Keratinocyte (primary cell): ENCODE results near the gene ELL. TPM values are rescaled to one million over a fixed set of nuclear protein-coding genes. Genes with fewer than 3 reads are reported as not detected.

Experiments
- DNase-seq: peaks from one replicate; pipeline ENCODE4 v3.0.0-alpha.2; 2011; ENCODE audit warnings: low read depth, missing footprints, low spot score
- FAIRE-seq: peaks from 2 replicates; lab custom pipeline; 2011; peaks lifted over from hg19 to GRCh38; lab: Jason Lieb, UNC
- H2AFZ ChIP-seq: 2 replicates; pipeline ENCODE4 v1.6.0; 2012; ENCODE audit warnings: low read length, control low read depth, inconsistent platforms; ENCODE audit not compliant: control insufficient read depth
- H3K27ac ChIP-seq: 2 replicates; pipeline ENCODE4 v1.5.1; 2011; ENCODE audit warnings: low read length; ENCODE audit not compliant: control insufficient read depth, insufficient read depth
- H3K27me3 ChIP-seq: 3 replicates; pipeline ENCODE4 v1.6.0; 2011; ENCODE audit warnings: low read length; ENCODE audit not compliant: control insufficient read depth, insufficient read depth; ENCODE audit errors: extremely low read depth
- H3K36me3 ChIP-seq, 2 experiments: 2 replicates in 1 of 2; 3 replicates in 1 of 2; pipeline ENCODE4 v1.5.1; 2011; ENCODE audit warnings: low read length in 2 of 2, mild to moderate bottlenecking in 1 of 2; ENCODE audit not compliant: control insufficient read depth in 2 of 2, insufficient read depth in 2 of 2; ENCODE audit errors: extremely low read depth in 1 of 2
- H3K4me1 ChIP-seq: 3 replicates; pipeline ENCODE4 v1.5.1; 2011; ENCODE audit warnings: low read length; ENCODE audit not compliant: control insufficient read depth, insufficient read depth; ENCODE audit errors: extremely low read depth
- H3K4me2 ChIP-seq: 3 replicates; pipeline ENCODE4 v1.6.0; 2011; ENCODE audit warnings: low read depth, low read length; ENCODE audit not compliant: control insufficient read depth, insufficient read depth; ENCODE audit errors: extremely low read depth
- H3K4me3 ChIP-seq, 3 experiments: fragments of 200-600 bp in 1 of 3; sonication (generic) in 1 of 3; 2 replicates in 2 of 3; 3 replicates in 1 of 3; pipeline ENCODE4 v1.5.1; 2011 to 2016; ENCODE audit warnings: low read length in 3 of 3, mild to moderate bottlenecking in 3 of 3, control low read depth in 2 of 3, inconsistent platforms in 1 of 3, low read depth in 1 of 3, mixed read lengths in 1 of 3, mixed run types in 1 of 3, moderate library complexity in 1 of 3; ENCODE audit not compliant: control insufficient read depth in 2 of 3, insufficient read depth in 2 of 3; ENCODE audit errors: extremely low read depth in 1 of 3
- H3K79me2 ChIP-seq: 2 replicates; pipeline ENCODE4 v1.6.0; 2012; ENCODE audit warnings: low read length; ENCODE audit not compliant: control insufficient read depth, insufficient read depth
- H3K9ac ChIP-seq: 3 replicates; pipeline ENCODE4 v1.6.0; 2011; ENCODE audit warnings: low read length; ENCODE audit not compliant: control insufficient read depth, insufficient read depth; ENCODE audit errors: extremely low read depth
- H3K9me1 ChIP-seq: 3 replicates; pipeline ENCODE4 v1.6.0; 2011; ENCODE audit warnings: low read length; ENCODE audit not compliant: control insufficient read depth, insufficient read depth; ENCODE audit errors: extremely low read depth
- H3K9me3 ChIP-seq: 2 replicates; pipeline ENCODE4 v1.5.1; 2012; ENCODE audit warnings: low read depth, low read length; ENCODE audit not compliant: control insufficient read depth
- H4K20me1 ChIP-seq: 3 replicates; pipeline ENCODE4 v1.6.0; 2011; ENCODE audit warnings: low read length; ENCODE audit not compliant: control insufficient read depth, insufficient read depth; ENCODE audit errors: extremely low read depth
- EZH2 ChIP-seq: IDR thresholded peaks from one replicate; pipeline ENCODE4 v1.6.1; 2012; ENCODE audit warnings: inconsistent platforms, mild to moderate bottlenecking, low read length, moderate library complexity
- dilution Hi-C: fragments of 300-500 bp; cut with MboI; formaldehyde crosslinking; loops from one replicate; pipeline ENCODE4 v1.7.0; 2020; ENCODE audit warnings: low sequenced_read_pairs; ENCODE audit not compliant: extremely low pct_ligation_motif_present
- polyA plus RNA-seq, 5 experiments: library from polyadenylated mRNA; depleted of rRNA in 3 of 5; stranded (reverse) in 3 of 5; stranded (forward) in 1 of 5; unstranded in 1 of 5; fragments of >200 nt; gene quantifications; 1 replicate in 1 of 5; 2 replicates in 3 of 5; 3 replicates in 1 of 5; pipeline versions ENCODE4 v1.2.1 to v1.2.3, GENCODE V29; 2011 to 2012; ENCODE audit warnings: missing spikeins in 2 of 5, low read depth in 1 of 5, low replicate concordance in 1 of 5
- TF ChIP-seq, protein P1 (sequence below), 3 experiments: IDR thresholded peaks in 1 of 3; conservative IDR thresholded peaks in 1 of 3; optimal IDR thresholded peaks in 1 of 3; 2 replicates in 2 of 3; 3 replicates in 1 of 3; pipeline versions ENCODE3 to v1.5.1; 2011; ENCODE audit warnings: low read length in 3 of 3, mild to moderate bottlenecking in 3 of 3, moderate library complexity in 2 of 3, control low read depth in 1 of 3, inconsistent platforms in 1 of 3; ENCODE audit not compliant: insufficient read depth in 2 of 3; ENCODE audit errors: extremely low read depth in 1 of 3

Gene ELL
- polyA plus RNA-seq, 1 donor (not counting 4 experiments of a cell fraction or from before 2014, with no cell fraction given) = 4.4 TPM

GRCh38 chr19:18418483-18419194, 103.2 kb downstream of the ELL start:
- Histone ChIP-seq H3K27ac (peak overlapping the region; percentile 36), H3K79me2 (peaks cover 14% of the 10 kb centered on the region), H3K36me3 (peaks cover 0 to 2% of the 10 kb centered on the region in 2 experiments), H3K4me2 (peak overlapping the region; percentile 87), H3K9me1 (no peaks in the 10 kb centered on the region), H4K20me1 (no peaks in the 10 kb centered on the region), H3K9me3 (no peaks in the 10 kb centered on the region), H3K27me3 (no peaks in the 10 kb centered on the region), H2AFZ (peak overlapping the region; percentile 75), H3K4me3 (peak overlapping the region; percentile 66 to 73 (median 68)), H3K4me1 (peaks cover 24% of the 10 kb centered on the region), H3K9ac (peak overlapping the region; percentile 64)
- dilution Hi-C loops = no loop called here
- DNase-seq (no peak), FAIRE-seq (peak; percentile 32)
- TF ChIP-seq, protein P1, sequence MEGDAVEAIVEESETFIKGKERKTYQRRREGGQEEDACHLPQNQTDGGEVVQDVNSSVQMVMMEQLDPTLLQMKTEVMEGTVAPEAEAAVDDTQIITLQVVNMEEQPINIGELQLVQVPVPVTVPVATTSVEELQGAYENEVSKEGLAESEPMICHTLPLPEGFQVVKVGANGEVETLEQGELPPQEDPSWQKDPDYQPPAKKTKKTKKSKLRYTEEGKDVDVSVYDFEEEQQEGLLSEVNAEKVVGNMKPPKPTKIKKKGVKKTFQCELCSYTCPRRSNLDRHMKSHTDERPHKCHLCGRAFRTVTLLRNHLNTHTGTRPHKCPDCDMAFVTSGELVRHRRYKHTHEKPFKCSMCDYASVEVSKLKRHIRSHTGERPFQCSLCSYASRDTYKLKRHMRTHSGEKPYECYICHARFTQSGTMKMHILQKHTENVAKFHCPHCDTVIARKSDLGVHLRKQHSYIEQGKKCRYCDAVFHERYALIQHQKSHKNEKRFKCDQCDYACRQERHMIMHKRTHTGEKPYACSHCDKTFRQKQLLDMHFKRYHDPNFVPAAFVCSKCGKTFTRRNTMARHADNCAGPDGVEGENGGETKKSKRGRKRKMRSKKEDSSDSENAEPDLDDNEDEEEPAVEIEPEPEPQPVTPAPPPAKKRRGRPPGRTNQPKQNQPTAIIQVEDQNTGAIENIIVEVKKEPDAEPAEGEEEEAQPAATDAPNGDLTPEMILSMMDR (optimal IDR thresholded peaks at IDR 0.05 in 1 of 3, IDR thresholded peaks at IDR 0.05 in 1 of 3, conservative IDR thresholded peaks at IDR 0.05 in 1 of 3; ENCODE audit: extremely low read depth in 1 of 3, insufficient read depth in 2 of 3, low read length in 3 of 3) = no peak
- no peak for TF ChIP-seq EZH2

GRCh38 chr19:18418029-18418482, 103.8 kb downstream of the ELL start:
- Histone ChIP-seq H2AFZ (no peak overlapping the region), H3K27me3 (no peaks in the 10 kb centered on the region), H3K4me3 (no peak overlapping the region), H3K4me1 (peaks cover 24% of the 10 kb centered on the region), H3K36me3 (peaks cover 0 to 2% of the 10 kb centered on the region in 2 experiments), H3K79me2 (peaks cover 9% of the 10 kb centered on the region), H3K27ac (no peak overlapping the region), H3K9me3 (no peaks in the 10 kb centered on the region), H3K9ac (peak overlapping the region; percentile 7), H3K9me1 (no peaks in the 10 kb centered on the region), H3K4me2 (peak overlapping the region; percentile 90), H4K20me1 (no peaks in the 10 kb centered on the region)
- FAIRE-seq (no peak), DNase-seq (no peak)
- TF ChIP-seq, protein P1 (optimal IDR thresholded peaks at IDR 0.05 in 1 of 3, IDR thresholded peaks at IDR 0.05 in 1 of 3, conservative IDR thresholded peaks at IDR 0.05 in 1 of 3; ENCODE audit: extremely low read depth in 1 of 3, insufficient read depth in 2 of 3, low read length in 3 of 3) = no peak
- no peak for TF ChIP-seq EZH2
- dilution Hi-C loops = no loop called here
